ENCODE measurements around the gene SMPD1.

SMPD1 gene

DNA sequence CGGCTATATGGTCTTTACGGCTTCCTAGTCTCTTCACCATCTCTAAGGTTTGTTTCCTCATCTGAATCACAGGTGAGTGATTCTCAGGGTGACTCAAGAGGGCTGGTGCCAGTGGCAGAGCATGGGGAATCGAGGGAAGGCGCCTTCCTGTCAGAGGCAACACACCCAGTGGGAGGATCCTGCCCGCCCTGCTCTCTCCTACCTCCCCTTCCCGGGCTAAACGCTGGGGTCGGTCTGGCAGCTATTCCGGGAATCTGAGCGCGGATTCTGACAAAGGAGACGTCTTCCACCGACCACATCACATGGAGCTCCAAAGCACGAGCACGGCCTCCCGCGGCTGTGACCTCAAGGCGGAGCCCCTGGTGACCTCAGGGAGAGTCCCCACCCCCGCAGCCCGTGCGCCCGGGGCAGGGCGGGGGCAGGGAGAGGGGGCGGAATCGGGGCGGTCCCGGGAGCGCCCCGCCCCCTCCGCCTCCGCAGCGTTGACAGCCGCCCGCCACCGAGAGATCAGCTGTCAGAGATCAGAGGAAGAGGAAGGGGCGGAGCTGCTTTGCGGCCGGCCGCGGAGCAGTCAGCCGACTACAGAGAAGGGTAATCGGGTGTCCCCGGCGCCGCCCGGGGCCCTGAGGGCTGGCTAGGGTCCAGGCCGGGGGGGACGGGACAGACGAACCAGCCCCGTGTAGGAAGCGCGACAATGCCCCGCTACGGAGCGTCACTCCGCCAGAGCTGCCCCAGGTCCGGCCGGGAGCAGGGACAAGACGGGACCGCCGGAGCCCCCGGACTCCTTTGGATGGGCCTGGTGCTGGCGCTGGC, at the start of gene SMPD1:
TSS of gene SMPD1 (plus strand) at position 570 of the 813 bp plus-strand sequence. CDS start at position 695, 125 bp downstream.
- peak; percentile 95 for DNase-seq (ENCODE audit: low spot score)

DNA sequence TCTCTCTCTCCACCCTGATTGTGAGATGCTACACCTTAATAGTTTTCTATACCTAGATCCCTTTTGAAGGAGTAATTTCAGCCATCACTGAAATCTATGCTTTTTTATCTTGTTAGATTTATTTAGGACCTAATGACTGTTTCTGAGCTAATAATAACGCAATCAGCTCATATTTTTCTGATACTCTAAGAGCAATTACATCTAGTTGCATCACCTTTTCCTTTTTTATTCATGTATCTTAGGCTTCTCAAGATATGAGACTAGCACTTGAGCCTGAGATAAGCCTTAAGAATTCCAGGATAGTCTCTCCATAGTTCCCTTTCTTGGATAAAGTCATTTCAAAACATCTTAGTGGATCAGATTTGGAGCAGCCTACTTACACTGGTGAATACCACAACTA, 44.9 kb upstream of the SMPD1 start:
- no peak for DNase-seq (ENCODE audit: low spot score)

DNA sequence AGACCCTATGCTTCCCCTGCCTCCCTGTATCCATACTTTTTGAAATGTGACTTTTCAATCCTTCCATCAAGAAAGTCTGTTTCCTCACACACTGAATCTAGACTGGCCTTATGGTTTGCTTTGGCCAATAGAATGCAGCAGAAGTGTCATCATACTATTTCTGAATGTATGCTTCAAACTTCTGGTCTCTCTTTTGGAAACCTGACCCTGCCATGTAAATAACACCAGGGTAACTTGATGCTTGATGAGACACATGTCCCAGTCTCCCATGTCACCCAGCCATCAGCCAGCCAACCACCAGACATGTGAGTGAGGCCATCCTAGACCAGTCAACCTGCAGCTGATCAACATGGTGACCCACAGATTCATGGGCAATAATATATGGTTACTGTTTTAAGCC, 40.2 kb upstream of the SMPD1 start:
- no peak for DNase-seq (ENCODE audit: low spot score)

DNA sequence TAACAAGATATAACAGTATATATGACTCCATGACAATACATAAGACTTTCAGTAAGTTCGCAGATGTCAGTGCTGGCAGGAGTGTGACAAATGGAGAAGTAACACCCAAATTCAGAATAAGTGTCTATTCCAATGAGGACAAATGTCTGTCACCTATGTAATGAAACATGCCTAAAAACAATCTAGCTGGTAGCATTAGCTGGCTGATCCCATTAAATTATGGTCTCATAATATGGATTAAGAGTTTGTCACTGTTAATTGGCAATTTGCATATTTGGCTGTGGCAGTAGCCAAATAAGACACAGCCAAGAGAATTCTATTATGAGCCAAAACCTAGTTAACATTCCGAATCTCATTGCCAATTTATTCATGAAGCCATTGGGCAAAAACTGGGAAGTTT, 39.8 kb upstream of the SMPD1 start:
- DNase-seq (ENCODE audit: low spot score), result no peak

DNA sequence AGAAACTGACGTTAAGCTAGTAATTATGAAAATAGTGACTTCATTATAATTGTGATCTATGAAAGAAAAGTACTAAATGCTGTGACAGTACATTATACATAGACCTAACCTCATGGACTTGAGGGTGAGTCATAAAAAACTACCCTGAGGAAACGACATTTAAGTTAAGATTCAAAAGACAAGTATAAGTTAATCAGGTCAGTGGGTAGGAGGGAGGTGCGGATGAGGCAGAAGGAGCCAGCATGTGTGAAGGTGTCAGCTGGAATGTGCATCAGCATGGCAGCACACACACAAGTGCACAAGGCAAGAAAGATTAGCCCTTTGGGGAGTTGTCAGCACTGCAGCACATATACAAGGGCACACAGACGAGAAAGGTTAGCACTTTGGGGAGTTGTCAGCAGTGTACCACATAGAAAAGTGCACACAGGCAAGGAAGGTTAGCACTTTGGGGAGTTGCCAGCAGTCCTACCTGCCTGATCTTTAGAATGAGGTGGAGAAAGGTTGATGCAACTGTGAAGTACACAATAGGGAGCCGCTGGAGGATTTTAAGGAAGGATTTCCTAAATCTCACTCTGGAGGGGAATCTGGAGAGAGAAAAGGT, 38.4 kb upstream of the SMPD1 start:
- DNase-seq (ENCODE audit: low spot score), result no peak

DNA sequence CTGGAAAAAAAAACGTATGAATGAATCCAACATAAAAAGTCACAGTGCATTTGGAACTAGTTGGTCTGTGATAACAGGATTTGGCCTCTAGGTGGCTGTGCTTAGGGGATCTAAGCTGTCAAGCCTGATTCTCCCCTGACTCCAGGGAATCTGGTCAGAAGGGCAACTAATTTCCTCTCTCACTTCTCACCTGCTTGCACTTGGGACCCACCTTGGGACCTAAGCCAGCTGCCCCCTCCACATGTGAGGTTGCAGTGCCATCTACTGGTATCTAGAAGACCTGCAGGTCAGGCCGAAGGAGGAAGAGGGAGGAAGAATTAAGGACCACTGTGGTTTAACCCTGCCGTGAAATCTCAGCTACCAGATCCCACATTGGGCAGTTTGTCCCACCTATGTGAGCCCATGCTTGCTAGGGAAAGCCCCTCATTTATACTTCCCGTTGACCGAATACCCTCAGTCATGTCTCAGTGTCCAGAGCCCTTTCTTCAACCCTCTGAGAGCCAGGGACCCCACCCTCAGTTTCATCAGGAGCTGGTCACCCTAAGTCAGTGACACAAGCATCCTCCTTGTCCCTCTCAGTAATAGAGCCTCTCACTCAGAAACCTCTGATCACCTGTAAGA, 36.8 kb upstream of the SMPD1 start:
- peak; percentile 56 for DNase-seq (ENCODE audit: low spot score)

DNA sequence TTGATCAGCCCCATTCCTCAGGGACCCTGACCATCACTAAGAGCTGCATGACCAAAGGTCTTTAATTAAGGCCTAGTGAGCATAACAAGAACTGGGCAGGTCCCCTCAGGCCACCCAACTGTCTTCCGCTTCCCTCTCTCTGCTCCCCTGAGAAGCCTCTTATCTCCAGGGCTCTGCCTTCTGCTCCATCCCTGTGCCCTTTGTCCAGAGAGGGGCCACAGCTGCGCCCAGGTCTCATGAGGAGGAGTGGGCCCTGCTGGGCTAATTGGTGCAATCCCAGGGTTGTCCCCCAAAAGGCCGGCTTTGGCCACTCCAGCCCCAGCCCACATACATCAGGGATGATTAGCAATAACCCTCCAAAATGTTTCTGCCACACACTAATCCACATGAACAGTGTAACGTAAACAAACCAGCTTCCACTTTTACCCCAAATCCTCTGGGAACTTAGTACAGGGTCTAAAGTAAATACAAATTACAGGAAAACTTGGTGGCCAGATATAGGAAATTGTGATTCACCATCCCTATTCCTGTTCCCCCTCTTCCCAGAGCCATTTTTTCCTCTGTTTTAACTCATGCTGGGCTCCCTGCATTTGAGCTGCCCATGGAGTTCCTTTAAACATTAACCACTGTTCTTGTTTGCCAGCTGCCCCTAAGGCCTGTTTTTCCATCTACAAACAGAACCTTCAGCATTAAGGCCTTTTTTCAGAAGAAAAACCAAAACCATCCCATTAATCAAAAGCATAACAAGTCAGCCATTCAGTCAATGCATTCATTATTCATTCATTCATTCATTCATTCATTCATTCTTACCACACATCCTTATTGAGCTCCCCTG, 35.4 kb upstream of the SMPD1 start:
- no peak for DNase-seq (ENCODE audit: low spot score)

DNA sequence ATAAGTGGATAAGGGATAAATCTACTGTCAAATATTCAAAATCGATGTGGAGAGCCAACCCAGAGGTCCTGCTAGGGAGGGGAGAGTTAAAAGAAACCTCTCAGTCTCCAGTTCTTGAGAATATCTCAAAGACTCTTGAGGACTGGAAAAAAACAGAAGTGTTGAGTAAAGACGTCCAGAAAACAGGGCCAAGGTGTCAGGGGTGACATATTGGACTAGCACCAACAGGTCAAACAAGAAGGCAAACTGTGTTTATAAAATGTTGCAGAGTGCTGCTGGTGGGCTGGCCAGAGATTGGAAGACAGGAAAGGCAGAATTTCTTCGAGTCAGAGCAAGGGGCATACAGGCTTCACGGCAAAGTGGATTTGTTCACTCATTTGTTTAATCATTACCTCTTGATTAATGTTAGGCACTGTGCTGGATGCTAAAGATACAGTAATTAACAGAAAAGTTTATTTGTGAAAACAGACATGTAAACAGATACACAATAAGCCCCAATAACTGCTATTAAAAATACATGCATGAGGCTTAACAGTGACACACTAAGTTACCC, 33.7 kb upstream of the SMPD1 start:
- DNase-seq (ENCODE audit: low spot score), result no peak

DNA sequence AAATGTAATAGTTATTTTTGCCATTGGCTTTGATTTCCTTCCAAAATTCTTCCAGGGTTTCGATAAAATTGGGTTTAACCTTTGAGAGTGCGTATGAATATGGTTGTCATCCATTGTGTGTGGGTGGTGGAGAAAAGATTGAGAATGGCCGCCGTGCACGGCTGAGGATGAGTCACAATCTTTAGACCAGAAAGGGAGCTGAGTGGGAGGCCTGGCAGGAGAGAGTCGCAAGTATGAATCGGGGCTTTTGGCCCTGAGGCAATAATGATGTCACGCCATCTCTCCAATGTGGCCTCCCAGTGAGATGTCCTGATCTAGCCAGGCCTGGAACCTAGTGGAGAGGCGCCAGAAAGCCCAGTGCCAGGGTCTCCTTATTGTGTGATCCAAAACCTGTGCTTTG, 33.1 kb upstream of the SMPD1 start:
- DNase-seq (ENCODE audit: low spot score), result peak; percentile 54

DNA sequence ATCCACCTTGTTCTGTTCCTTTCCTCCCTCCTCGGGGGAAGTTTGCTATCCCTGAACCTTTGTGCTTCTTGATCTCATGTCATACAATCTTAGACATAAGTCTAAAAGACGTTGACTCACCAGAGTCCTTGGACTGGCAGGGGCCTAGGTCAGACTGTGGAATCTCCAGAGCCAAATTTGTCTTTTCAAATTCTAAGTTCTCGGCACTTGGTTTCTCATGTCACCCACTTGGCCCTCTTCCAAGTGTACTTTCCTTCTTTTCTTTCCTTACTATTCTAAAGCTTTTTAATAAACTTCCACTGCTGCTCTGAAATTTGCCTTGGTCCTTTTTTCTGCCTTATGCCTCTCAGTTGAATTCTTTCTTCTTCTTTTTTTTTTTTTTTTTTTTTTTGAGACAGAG, 30.1 kb upstream of the SMPD1 start:
- no peak for DNase-seq (ENCODE audit: low spot score)

DNA sequence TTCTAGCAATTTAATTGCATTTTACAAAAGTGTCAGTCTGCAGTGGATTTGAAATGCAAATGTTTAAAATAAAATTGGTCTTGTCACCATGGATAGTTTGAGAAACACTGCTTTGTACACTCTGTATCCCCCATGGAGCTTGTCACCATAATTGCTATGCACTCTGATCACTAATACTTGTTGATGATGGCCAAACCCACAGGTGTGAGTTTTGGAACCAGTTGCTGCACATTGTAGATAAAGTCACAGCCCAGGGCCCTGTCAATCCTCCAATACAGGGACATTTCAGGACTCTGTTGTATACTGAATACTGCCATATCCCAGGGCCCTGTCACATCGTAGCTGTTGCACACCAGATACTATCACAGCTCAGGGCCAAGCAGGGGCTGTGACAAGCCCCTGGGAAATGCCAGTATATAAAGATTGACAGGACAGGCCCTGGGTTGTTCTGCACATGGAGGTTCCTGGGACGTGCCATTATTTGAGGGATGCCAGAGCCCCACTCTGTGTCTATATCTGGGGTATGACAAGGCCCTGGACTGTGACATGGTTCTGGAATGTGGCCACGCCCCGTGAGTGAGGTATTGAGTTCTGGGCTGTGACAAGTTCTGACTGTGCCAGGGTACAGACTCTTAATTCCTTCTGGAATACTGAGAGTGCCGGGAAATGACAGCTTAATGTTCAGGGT, 27.9 kb upstream of the SMPD1 start:
- no peak for DNase-seq (ENCODE audit: low spot score)

DNA sequence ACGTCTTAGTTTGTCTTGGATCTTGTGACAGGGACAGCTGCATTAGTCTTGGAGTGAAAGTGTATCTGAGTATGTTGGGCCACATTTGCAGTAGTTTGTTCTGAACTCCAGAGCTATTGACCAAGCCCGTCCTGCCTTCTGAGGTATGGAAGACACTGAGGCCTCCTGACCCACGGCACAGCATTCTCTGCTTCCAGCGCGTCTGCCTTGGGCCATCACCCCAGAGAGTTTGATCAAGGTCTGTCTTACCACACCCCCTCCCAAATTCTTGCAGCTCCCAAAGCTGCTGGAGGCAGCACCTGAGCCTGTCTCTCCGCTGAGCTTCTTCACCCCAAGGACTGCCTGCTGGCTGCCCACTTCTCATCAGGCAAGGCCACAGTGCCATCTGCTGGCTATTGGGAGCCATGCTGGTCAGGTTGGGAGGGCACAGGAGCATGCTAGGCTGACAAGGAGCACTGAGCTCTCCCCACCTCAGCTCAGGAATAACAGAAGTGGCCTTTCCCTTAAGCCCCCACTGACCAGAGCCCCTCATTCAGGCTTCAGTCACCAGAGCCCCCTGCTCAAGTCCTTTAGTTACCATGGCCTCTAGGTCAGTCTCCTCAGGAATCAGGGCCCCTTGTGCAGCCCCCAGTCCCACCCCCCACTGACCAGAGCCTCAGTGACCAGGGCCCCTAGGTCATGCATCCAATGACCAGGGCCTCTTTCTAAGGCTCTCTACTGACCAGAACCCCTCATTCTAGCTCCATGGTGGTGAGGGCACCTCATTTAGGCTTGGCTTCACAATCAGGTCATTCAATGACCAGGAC, 27.2 kb upstream of the SMPD1 start:
- DNase-seq (ENCODE audit: low spot score), result peak; percentile 86

DNA sequence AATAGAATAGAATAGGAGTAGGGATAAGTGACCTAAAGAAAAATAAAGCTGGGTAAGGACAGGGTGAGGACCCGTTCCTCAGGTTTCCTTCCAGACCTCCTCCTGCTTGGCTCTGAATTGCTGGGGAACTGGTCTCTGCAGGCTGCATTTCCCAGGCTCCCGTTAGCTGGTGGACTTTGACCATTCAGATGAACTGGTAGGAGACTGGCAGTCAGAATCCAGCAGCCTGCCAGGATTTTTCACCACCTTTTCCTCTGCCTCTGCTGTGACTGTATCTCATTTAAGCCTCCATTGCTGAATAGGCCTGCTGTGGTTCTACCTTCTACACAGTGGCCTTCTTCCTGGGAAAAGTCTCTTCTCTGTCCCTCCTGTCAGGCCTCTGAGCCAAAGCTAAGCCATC, 24.6 kb upstream of the SMPD1 start:
- no peak for DNase-seq (ENCODE audit: low spot score)

DNA sequence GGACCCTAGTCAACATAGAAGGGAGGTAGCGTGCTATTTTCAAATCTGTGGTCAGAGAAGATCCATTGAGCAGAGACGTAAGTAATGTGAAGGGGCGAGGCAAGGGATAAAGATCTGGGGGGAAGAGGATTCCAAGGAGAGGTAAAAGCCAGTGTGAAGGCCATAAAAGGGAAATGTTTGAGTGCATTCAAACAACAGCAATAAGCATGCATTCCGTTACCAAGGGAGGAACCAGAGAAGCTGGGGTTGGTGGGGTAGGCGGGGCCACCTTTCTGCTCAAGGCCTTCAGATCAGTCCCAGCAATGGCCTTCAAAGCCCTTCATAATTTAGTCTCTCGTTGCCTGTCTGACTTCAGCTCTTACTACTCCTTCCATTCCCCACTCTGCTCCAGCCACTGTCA, 18.4 kb upstream of the SMPD1 start:
- DNase-seq (ENCODE audit: low spot score), result no peak

DNA sequence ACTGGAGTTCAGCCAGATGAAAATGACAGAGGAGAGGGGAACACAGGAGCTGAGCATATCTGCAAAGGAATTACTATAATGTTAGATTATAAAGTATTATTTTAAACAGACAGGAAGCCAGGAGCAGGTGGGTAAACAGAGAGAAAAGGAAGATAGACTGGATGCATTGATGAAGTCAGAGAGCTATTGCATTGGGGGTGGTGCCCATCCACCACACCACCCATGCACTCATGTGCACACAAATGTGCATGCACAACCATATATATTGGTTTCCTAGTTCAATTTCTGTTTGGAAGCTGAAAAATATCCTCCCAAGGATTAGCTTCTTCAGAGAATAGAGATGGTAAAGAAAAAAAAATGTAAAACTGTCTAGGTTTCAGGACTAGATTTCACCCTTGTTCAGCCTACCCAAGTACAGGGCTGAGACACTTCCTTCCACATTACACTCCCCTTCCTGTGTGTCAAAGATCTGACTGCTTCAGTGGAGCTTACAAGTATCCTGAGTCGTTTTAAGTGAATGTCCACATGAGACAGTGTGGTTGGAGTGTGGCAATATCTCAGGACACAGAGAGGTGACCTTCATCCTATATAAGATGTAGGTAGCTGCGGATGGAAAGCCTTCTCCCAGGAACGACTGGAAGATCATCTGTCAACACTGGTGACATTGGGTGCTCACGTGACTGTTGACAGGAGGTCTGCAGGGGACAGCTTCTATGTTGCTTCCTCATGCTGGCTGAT, 12.2 kb upstream of the SMPD1 start:
- no peak for DNase-seq (ENCODE audit: low spot score)

DNA sequence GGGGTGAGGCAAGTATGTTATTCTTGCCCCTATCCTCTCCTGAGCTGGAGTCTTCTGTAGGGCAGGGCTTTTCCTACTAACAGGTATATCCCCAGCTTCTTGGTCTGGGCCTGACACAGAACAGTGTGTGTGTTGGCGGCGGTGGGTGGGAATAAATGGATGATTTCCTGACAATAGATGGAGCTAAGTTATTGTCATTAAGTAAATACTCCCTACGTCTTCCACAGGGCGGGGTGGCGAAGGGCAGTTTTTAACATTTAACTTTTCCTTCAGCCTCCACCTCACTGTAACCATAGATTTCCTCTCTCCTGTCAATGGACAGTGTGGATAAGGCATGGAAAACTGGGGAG, 11.7 kb upstream of the SMPD1 start:
- DNase-seq (ENCODE audit: low spot score), result no peak

DNA sequence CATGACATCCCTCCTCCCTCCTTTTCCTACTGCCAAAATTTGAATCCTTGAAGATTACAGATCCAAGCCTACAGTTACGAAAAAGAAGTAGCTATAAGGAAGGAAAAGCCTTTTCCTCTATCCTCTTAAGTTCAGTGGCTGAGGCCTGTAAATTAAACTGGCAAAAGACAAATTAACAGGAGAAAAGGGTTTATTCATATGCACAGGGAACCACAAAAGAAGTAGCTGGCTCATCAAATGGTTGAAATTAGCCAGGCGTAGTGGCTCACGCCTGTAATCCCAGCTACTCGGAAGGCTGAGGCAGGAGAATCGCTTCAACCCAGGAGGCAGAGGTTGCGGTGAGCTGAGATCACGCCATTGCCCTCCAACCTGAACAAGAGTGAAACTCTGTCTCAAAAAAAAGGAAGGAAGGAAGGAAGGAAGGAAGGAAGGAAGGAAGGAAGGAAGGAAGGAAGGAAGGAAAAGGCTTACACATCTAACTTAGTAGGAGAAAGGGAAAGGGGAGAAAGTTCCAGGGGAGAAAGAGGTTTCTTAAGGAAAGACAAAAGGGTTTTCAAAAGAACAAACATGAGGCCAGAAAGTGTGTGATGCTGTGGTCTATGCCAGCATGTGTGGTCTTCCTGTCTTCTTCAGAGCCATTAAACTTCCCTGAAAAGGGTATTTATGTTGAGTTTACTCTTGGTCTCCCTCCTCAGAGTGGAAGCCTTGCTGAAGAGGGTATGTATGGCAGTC, 5.1 kb upstream of the SMPD1 start:
- DNase-seq (ENCODE audit: low spot score), result no peak

DNA sequence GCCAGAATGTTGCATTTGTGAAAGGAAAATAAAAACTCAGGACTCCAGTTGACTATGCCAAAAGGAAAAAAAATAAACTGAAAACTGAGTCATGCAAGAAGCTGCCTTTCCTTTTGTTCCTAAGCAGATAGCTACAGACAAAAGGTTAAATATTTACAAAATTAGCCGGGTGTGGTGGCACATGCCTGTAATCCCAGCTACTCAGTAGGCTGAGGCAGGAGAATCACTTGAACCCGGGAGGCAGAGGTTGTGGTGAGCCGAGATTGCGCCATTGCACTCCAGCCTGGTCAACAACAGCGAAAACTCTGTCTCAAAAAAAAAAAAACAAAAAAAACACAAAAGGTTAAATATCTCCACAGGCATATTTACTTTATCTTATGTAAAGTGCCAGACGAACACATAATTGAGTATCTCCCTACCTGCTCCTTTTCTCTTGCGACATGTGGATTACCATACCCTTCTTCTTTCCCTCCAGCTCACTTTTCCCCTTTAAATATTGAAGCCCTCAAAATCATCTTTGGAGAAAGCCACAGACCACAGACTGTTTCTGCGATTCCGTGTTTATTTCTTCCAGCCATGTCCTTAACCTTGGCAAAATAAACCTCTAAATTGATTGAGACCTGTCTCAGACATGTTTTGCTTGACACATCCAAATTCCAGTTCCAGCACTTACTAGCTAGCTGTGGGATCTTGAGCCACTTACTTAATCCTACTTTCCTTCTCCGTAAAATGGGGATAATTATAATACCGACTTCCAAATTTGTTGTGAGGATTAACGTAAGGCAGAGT, 2.3 kb upstream of the SMPD1 start:
- no peak for DNase-seq (ENCODE audit: low spot score)

DNA sequence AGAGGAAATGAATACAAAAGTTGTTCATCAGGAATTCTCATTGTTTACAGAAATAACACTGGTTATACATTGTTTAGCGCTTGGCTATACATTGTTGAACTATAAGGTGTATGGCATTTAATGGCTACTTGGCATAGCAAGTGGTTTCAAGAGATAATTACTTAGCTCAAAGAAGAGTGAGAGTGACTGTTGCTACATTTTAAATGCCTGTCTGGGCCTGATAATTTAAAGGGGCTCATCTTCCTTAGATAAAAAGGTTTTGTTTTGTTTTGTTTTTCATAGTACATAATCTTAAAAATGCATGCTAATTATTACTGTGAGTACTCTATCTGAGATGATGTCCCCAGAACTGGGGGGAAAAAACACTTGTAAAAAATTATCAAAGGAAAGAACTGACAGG, 1.5 kb upstream of the SMPD1 start:
- DNase-seq (ENCODE audit: low spot score), result no peak

All from Ammon's horn (tissue), 1 donor.